ENCODE measurements around the gene FXYD1. TPM values are rescaled to one million over a fixed set of nuclear protein-coding genes. Genes with fewer than 3 reads are reported as not detected.

FXYD1 gene
- total RNA-seq: 0.33 and 0.87 TPM in 2 replicates

DNA sequence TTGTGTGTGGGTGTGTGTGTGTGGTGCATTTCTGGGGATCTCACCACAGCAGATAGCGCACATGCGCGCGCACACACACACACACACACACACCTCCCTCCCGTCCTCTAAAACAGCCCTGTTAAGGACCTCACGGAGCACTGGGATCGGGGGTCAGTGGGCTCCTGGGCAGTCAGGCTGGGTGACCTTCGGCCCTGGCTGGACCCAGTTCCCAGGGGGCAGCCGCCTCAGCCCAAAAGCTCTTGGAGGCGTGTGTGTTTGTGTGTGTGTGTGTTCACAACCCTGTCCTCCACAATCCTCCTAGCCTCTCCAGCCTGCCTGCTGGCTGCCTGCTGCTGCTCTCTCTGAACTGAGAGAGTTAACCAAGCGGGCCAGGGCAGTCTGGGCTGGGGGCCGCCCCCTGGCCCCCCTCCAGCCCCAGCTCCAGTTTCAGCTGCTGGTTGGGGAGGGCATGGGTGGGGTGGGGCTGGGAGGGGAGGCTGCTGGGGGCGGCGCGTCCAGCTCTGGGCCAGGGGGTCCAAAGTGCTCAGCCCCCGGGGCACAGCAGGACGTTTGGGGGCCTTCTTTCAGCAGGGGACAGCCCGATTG, at the start of gene FXYD1:
Gene FXYD1 (plus strand): TSS at position 520 of the 588 bp plus-strand sequence. CDS start 1,256 bp downstream, outside the sequence.

DNA sequence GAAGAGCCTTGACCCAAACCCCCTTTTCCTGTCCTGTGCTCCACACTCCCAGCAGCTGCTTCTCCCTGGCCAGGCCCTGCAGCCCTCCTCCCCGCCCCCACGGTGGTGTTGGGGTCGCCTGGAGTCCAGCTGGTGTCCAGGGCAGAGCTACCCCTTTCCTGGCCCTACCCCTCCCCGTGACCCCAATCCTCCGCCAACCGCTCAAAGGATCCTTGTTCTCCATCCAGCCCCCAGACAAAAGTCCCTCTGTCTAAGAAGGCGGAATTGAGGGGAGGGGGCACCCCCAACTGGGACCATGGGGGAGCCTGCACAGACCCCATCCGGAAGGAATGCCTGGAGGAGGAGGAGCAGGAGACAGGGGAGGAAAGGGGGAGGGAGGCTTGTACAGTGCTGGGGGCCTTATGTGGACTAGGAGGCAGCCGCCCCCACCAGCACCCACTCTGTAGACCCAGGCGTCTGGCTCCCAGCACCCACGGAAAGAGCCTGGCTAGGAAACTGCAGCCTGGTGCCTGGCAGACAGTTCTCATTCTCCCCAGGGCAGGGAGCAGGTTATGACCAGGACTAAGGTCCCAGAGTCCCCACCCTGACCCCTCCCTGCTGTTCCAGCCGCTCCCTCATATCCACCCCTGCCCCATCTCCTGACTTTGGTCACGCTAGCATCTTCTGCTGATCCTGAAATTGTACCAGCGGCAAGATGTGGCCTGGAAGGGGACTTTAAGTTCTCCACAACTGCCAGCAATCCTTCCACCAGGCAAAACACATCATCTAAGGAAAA, 23.3 kb upstream of the FXYD1 start, which contains the start of gene FXYD3:
Gene FXYD3 (plus strand): TSS at position 647 of the 775 bp plus-strand sequence. CDS start 3,554 bp downstream, outside the sequence.

DNA sequence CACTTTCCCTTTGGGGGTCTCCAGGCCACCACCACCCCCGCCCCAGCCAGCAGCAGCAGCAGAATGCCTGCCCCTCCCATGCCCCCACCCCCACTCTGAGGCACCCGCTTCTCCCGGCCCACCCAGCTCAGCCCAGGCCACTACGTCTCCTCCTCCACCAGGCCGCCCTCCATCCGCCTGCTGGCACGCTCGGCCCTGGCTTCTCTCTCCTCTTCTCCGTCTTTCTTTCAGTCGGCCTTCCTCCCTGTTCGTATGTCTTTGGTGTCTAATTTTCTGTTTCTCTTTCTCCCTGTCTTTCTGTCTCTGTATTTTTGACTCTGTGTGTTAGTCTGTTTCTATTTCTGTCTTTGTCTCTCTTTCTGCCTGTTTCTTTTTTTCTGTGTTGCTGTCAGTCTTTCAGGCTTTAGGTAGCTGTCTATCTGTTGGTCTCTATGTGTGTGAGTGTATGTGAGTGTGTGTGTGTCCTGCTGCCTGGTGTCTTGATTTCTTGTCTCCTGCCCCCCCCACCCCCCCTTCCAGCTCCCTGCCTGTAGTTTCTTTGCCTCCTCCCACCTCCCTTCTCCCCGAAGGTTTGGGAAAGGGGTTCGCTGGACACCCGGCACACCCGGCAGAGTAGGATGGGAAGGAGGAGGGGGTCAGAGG, 3.9 kb upstream of the FXYD1 start, which contains the start of gene LGI4:
Gene LGI4 (minus strand): TSS at position 459 of the 642 bp plus-strand sequence. CDS start 379 bp downstream, at position 80.

DNA sequence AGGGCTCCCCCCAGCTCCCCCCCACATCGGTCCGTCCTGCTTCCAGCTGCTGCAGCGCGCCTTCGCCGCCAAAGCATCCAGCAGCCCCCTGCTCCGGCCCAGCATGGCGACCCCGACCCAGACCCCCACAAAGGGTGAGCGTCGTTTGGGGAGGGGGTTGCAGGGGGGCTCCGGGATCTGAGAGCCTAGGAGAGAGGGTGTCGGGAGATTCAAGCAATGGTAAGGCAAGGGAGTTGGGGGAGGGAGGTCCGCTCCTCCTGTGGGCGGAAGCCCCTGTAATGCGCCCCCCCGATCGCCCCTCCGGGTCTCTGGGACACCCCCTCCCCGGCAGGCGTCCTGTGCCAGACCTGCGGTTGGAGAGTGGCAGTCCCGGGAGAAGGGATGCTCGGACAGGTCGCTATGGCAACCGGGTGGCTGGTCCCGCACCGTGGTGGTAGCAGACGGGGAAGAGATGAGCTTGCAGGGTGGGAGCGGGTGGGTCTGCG, 4.6 kb downstream of the FXYD1 start, which contains the start of gene FXYD7:
Gene FXYD7 (plus strand): TSS at position 25 of the 485 bp plus-strand sequence. CDS start 79 bp downstream, at position 104.

DNA sequence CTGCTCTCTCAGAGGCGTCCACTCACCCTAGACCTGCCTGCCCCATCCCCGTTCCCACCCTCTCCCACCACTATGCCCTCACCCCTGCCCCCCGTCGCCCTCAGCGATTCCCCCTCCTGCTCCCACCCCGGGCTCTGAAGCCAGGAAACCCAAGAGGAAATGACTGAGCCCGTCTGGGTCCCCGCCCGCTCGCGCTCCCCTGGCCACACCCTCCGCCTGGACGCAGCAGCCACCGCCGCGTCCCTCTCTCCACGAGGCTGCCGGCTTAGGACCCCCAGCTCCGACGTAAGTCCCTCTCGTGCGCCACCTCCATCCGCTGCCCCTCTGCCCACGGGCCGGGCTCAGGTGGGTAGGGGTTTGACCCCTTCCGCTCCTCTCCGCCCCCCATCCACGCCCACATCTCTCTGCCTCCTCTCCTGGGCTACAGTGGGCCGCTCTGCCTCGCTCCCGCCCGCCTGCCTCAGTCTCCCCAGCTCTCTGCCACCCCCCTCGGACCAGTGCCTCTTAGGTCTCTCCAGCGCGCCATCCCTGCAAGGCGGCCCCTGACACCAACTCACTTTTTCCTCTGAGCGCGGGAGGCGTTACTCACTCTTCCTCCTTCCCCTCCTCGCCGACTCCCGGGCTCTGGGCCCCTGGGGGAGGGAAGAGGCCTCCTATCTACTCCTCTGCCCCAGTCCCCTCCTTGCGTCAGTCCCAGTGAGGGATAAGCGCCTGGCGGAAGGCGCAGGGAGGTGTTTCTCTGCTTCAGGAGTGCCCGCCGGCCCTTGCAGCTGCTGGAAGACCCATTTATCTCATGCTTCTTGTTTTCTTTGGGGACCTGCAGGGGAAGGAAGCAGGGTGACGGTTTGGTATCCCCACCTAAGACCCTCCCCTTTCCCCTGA, 16.1 kb downstream of the FXYD1 start, which contains the start of gene FXYD5:
Gene FXYD5 (plus strand): TSS at position 211 of the 882 bp plus-strand sequence. CDS start 816 bp downstream, outside the sequence.

Other genes with a start within 250 kb of the FXYD1 start
- 2.2 and 2.4 TPM in 2 replicates for gene ZNF30, start 211.9 kb upstream of the FXYD1 start, total RNA-seq
- gene ZNF792, start 174.6 kb upstream of the FXYD1 start, total RNA-seq: 3.0 and 5.1 TPM in 2 replicates
- gene GRAMD1A, start 138.5 kb upstream of the FXYD1 start, total RNA-seq: 21.7 and 29.6 TPM in 2 replicates
- gene SCN1B, start 108.4 kb upstream of the FXYD1 start, total RNA-seq: 4.0 and 4.1 TPM in 2 replicates
- gene HPN, start 97.1 kb upstream of the FXYD1 start, total RNA-seq: not detected in 2 replicates
- gene FXYD3, start 23.0 kb upstream of the FXYD1 start, total RNA-seq: not detected in 2 replicates
- gene LGI4, start 3.8 kb upstream of the FXYD1 start, total RNA-seq: under 0.01 and 0.25 TPM in 2 replicates
- not detected in 2 replicates for gene FXYD7, start 4.4 kb downstream of the FXYD1 start, total RNA-seq
- 21.2 and 25.8 TPM in 2 replicates for gene FXYD5, start 15.9 kb downstream of the FXYD1 start, total RNA-seq
- gene FAM187B, start 89.9 kb downstream of the FXYD1 start, total RNA-seq: not detected in 2 replicates
- gene LSR, start 110.2 kb downstream of the FXYD1 start, total RNA-seq: 0.37 and 0.44 TPM in 2 replicates
- 50.4 and 62.1 TPM in 2 replicates for gene USF2, start 130.1 kb downstream of the FXYD1 start, total RNA-seq
- gene HAMP, start 143.7 kb downstream of the FXYD1 start, total RNA-seq: 0.22 TPM in 1 of 2 replicates, not detected in the other
- gene MAG, start 153.3 kb downstream of the FXYD1 start, total RNA-seq: not detected in 2 replicates
- 0.25 and 0.55 TPM in 2 replicates for gene CD22, start 190.4 kb downstream of the FXYD1 start, total RNA-seq
- gene FFAR1, start 209.1 kb downstream of the FXYD1 start, total RNA-seq: not detected in 2 replicates
- not detected in 2 replicates for gene FFAR3, start 219.6 kb downstream of the FXYD1 start, total RNA-seq
- not detected in 2 replicates for gene GPR42, start 232.2 kb downstream of the FXYD1 start, total RNA-seq

All from uterine smooth muscle cell (primary cell).